HepG2 (cell line): Measurements from ENCODE around the gene FAIM2. TPM values are rescaled to one million over a fixed set of nuclear protein-coding genes. Genes with fewer than 3 reads are reported as not detected.
"Not testable (repeated sequence)": the region's sequence is repeated elsewhere in the genome, so short reads cannot be mapped to it uniquely, and the experiment has no call there.

ENCODE experiments used
- ATAC-seq: fragments of 200-7000 bp; cut with Tn5 transposase; 3 replicates; pipeline ENCODE4 v1.9.1; 2020; ENCODE audit warnings: mild to moderate bottlenecking, moderate library complexity
- BruUV-seq: library from RNA; stranded (reverse); fragments of 400-500 nt; replicated peaks from 2 replicates; lab custom pipeline; 2021; lab: Mats Ljungman, UMichigan
- CTCF ChIA-PET: fragments of 300-600 bp; formaldehyde crosslinking; extraction: SDS; loops from one replicate; lab custom pipeline; 2021; ENCODE audit warnings: low total read pairs, inconsistent platforms, low intra/inter-chr PET ratio; lab: Yijun Ruan, JAX
- POLR2A ChIA-PET: fragments of 350-600 bp; sonication (Branson Sonifier 250); formaldehyde crosslinking; loops from one replicate; lab custom pipeline; 2020; ENCODE audit warnings: antibody characterized with exemption, inconsistent platforms; lab: Yijun Ruan, JAX
- DNase-seq: peaks from one replicate; pipeline ENCODE4 v3.0.0-alpha.2; 2015; ENCODE audit warnings: low spot score
- FAIRE-seq: peaks from 3 replicates; lab custom pipeline; 2011; peaks lifted over from hg19 to GRCh38; lab: Jason Lieb, UNC
- H2AFZ ChIP-seq: one replicate; pipeline ENCODE4 v1.6.1; 2011; ENCODE audit warnings: low read length, inconsistent platforms
- H3K27ac ChIP-seq: fragments of 300-600 bp; 3 replicates; pipeline ENCODE4 v1.8.0; 2011; ENCODE audit warnings: mixed run types, mild to moderate bottlenecking, mixed read lengths, low read length, inconsistent platforms; ENCODE audit not compliant: insufficient read depth; ENCODE audit errors: extremely low read length
- H3K27me3 ChIP-seq, 2 experiments: fragments of 200-600 bp in 1 of 2; 2 replicates in 1 of 2; 3 replicates in 1 of 2; pipeline versions ENCODE4 v1.6.0 to v1.8.0; 2011; ENCODE audit warnings: low read length in 2 of 2, mild to moderate bottlenecking in 2 of 2, moderate library complexity in 2 of 2, inconsistent platforms in 1 of 2; ENCODE audit not compliant: insufficient read depth in 2 of 2, control insufficient read depth in 1 of 2
- H3K36me3 ChIP-seq, 2 experiments: fragments of 200-600 bp in 1 of 2; replicated peaks in 1 of 2; 2 replicates in 1 of 2; 3 replicates in 1 of 2; pipeline versions ENCODE4 v1.5.1 to v1.8.0; 2011; ENCODE audit warnings: low read length in 2 of 2, inconsistent platforms in 1 of 2; ENCODE audit not compliant: insufficient read depth in 2 of 2, control insufficient read depth in 1 of 2
- H3K4me1 ChIP-seq: 2 replicates; pipeline ENCODE4 v1.5.1; 2012; ENCODE audit warnings: low read length, inconsistent platforms; ENCODE audit not compliant: insufficient read depth
- H3K4me2 ChIP-seq: 2 replicates; pipeline ENCODE4 v1.6.0; 2011; ENCODE audit warnings: low read depth, low read length, inconsistent platforms
- H3K4me3 ChIP-seq, 3 experiments: fragments of 200-600 bp in 1 of 3; sonication (generic), shearing (Covaris generic) in 1 of 3; replicated peaks in 1 of 3; 2 replicates each; pipeline ENCODE4 v1.5.1; 2011 to 2016; ENCODE audit warnings: low read length in 3 of 3, inconsistent platforms in 2 of 3, low read depth in 2 of 3, mild to moderate bottlenecking in 2 of 3, control low read depth in 1 of 3, mixed read lengths in 1 of 3; ENCODE audit not compliant: insufficient read depth in 1 of 3
- H3K79me2 ChIP-seq: one replicate; pipeline ENCODE4 v1.6.1; 2011; ENCODE audit warnings: low read length, inconsistent platforms; ENCODE audit not compliant: insufficient read depth
- H3K9ac ChIP-seq: 2 replicates; pipeline ENCODE4 v1.6.0; 2011; ENCODE audit warnings: mild to moderate bottlenecking, low read depth, low read length, inconsistent platforms; ENCODE audit not compliant: insufficient read depth
- H3K9me3 ChIP-seq: 2 replicates; pipeline ENCODE4 v1.5.1; 2012; ENCODE audit warnings: mild to moderate bottlenecking, low read length
- H4K20me1 ChIP-seq: 2 replicates; pipeline ENCODE4 v1.6.0; 2011; ENCODE audit warnings: inconsistent platforms, mild to moderate bottlenecking, low read length, moderate library complexity; ENCODE audit not compliant: insufficient read depth
- NR2F2 ChIP-seq: IDR thresholded peaks from 2 replicates; pipeline ENCODE4 v1.6.1; 2012; ENCODE audit warnings: low read depth, inconsistent platforms, borderline replicate concordance
- ZNF296 ChIP-seq: sonication (generic); formaldehyde crosslinking; conservative IDR thresholded peaks from 2 replicates; pipeline ENCODE4 v1.5.0; 2020; ENCODE audit warnings: mild to moderate bottlenecking, missing genetic modification reagents
- ZNF3 ChIP-seq: IDR thresholded peaks from 2 replicates; pipeline ENCODE4 v1.7.0; 2017; ENCODE audit warnings: inconsistent platforms
- whole genome bisulfite sequencing: methylation state at CpG from one replicate; pipeline ENCODE4 v1.1.6; 2017; ENCODE audit warnings: low lambda C conversion rate; 5-methylcytosine and 5-hydroxymethylcytosine counted together
- in situ Hi-C: cut with HindIII; loops from 2 replicates; pipeline ENCODE4 v1.10.0; 2017; ENCODE audit warnings: low pct_unique_long_range_greater_than_20kb; ENCODE audit not compliant: extremely low pct_ligation_motif_present
- intact Hi-C: fragments of 100-400 bp; cut with micrococcal nuclease; formaldehyde crosslinking; loops from one replicate; pipeline ENCODE4 v1.10.0; 2022; ENCODE audit not compliant: unreplicated experiment
- polyA plus RNA-seq, 8 experiments: library from polyadenylated mRNA; depleted of rRNA in 3 of 8; stranded (reverse) in 7 of 8; unstranded in 1 of 8; fragments of >200 nt; fragmentation: Illumina TruSeq in 4 of 8; extraction: Trizol in 4 of 8; gene quantifications; 2 replicates each; pipeline versions ENCODE4 v1.2.1 to v1.2.3, GENCODE V29; 2011 to 2016; ENCODE audit warnings: low read depth in 4 of 8, missing spikeins in 1 of 8, mixed read lengths in 1 of 8; ENCODE audit not compliant: insufficient read depth in 1 of 8
- total RNA-seq, 5 experiments: library from RNA; depleted of rRNA; stranded (reverse); fragments of >200 nt; fragmentation: Illumina TruSeq; extraction: Trizol; gene quantifications; 2 replicates each; pipeline ENCODE4 v1.2.3, GENCODE V29; 2016; ENCODE audit warnings: low read depth in 1 of 5
- TF ChIP-seq, protein P1 (sequence below): sonication (generic); formaldehyde crosslinking; IDR thresholded peaks from 2 replicates; pipeline ENCODE4 v1.8.1; 2023; ENCODE audit warnings: missing genetic modification reagents, inconsistent platforms, borderline replicate concordance

Gene FAIM2
- total and polyA plus RNA-seq, 2 of the 13 experiments (the other 11 are each of a cell fraction or from before 2014, with no cell fraction given), result not detected

DNA sequence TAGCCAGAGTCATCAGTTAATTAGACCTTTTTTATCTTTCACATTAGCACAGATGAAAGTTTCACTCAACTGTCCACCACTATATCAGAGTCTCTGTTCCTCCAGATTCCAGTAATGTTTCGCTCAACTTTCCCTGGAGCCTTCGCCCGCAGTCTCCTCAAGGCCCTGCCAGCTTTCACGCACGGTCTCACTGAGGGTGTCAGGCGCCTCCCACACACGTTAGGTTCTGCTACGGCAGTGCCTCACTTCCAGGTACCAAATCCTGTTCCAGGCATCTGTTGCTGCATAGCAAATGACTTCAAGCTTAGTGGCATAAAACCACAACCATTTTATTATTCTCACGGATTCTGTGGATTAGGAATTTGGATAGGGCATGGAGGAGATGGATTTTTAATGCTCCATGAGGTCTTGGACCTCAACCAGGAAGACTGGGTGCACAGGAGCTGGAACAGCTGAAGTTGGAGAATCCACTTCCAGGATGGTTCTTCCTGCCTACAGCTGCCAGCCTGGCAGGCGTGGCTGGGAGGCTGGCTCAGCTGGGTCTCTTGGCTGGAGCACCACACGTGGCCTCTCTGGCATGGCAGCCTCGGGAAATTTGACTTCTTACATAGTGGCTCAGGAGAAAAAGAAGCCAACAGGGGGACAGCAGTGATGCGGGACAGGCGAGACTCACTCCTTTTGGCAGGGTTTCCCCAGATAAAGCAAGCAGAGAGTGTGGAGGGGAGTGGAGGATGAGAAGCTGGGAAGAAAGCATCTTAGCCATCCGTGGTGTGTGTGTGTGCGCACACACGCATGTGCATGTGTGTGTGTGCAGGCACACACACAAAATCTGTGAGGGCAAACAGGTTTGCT, 39.5 kb downstream of the FAIM2 start:
- ChIA-PET CTCF (no interaction called here), POLR2A (no interaction called here)
- in situ Hi-C loops, result loop anchor here (10.0 kb wide), 1 partner anchor 191 kb away; the partner anchor contains the start of gene ASIC1
- WGBS, result 63% methylated on average over 14 of the region's 17 CpGs
- H3K4me3 ChIP-seq, result no peak overlapping the region
- H3K27ac ChIP-seq, result no peak overlapping the region
- no peak overlapping the region for H3K9ac ChIP-seq
- no TSS peak for BruUV-seq
- H2AFZ ChIP-seq, result no peak overlapping the region
- H3K27me3 ChIP-seq, result peaks cover 2 to 22% of the 10 kb centered on the region in 2 experiments; a peak in 3 of 5 replicates
- peaks cover 34% of the 10 kb centered on the region for H3K4me1 ChIP-seq
- H3K4me2 ChIP-seq, result no peak overlapping the region
- intact Hi-C loops, result loop anchor here (10.0 kb wide), 1 partner anchor 81 kb away; no protein-coding TSS in a partner anchor
- H3K36me3 ChIP-seq, result no peaks in the 10 kb centered on the region
- ATAC-seq (no peak), DNase-seq (no peak), FAIRE-seq (no peak)
- H3K9me3 ChIP-seq, result no peaks in the 10 kb centered on the region
- no peaks in the 10 kb centered on the region for H4K20me1 ChIP-seq
- no peaks in the 10 kb centered on the region for H3K79me2 ChIP-seq
- no peak for TF ChIP-seq NR2F2
- no peak for TF ChIP-seq ZNF3
- TF ChIP-seq ZNF296 (CRISPR knock-in tag), result no peak
- TF ChIP-seq, protein P1, sequence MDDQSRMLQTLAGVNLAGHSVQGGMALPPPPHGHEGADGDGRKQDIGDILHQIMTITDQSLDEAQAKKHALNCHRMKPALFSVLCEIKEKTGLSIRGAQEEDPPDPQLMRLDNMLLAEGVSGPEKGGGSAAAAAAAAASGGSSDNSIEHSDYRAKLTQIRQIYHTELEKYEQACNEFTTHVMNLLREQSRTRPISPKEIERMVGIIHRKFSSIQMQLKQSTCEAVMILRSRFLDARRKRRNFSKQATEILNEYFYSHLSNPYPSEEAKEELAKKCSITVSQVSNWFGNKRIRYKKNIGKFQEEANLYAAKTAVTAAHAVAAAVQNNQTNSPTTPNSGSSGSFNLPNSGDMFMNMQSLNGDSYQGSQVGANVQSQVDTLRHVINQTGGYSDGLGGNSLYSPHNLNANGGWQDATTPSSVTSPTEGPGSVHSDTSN (CRISPR knock-in tag), result no peak

DNA sequence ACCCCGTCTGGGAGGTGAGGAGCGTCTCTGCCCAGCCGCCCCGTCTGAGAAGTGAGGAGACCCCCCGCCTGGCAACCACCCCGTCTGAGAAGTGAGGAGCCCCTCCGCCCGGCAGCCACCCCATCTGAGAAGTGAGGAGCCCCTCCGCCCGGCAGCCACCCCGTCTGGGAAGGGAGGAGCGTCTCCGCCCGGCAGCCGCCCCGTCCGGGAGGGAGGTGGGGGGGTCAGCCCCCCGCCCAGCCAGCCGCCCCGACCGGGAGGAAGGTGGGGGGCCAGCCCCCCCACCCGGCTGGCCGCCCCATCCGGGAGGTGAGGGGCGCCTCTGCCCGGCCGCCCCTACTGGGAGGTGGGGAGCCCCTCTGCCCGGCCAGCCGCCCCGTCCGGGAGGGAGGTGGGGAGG, 42.8 kb downstream of the FAIM2 start:
- peaks cover 11% of the 10 kb centered on the region for H3K4me1 ChIP-seq
- ATAC-seq, H2AFZ ChIP-seq, H3K79me2 ChIP-seq, BruUV-seq, H3K4me2 ChIP-seq, H3K27ac ChIP-seq, H3K9ac ChIP-seq, H4K20me1 ChIP-seq, CTCF ChIA-PET, H3K36me3 ChIP-seq, FAIRE-seq, H3K9me3 ChIP-seq, DNase-seq, H3K4me3 ChIP-seq, POLR2A ChIA-PET, H3K27me3 ChIP-seq: not testable (repeated sequence)
- in situ Hi-C loops (loop anchor here (10.0 kb wide), 1 partner anchor 194 kb away; the partner anchor contains the start of gene ASIC1), intact Hi-C loops (loop anchor here (10.0 kb wide), 1 partner anchor 84 kb away; no protein-coding TSS in a partner anchor)
- 80% methylated on average over 4 of the region's 31 CpGs for WGBS

DNA sequence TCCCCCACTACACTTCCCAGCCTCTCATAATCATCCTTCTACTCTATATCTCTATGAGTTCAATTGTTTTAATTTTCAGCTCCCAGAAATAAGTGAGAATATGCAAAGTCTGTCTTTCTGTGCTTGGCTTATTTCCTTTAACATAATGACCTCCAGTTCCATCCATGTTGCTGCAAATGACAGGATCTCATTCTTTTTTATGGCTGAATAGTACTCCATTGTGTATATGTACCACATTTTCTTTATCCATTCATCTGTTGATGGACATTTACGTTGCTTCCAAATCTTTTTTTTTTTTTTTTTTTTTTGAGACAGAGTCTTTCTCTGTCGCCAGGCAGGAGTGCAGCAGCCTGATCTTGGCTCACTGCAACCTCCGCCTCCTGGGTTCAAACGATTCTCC, 47.8 kb downstream of the FAIM2 start:
- 57% methylated on average over 4 of the region's 4 CpGs for WGBS
- H4K20me1 ChIP-seq, H3K27me3 ChIP-seq, H2AFZ ChIP-seq, H3K79me2 ChIP-seq, H3K4me2 ChIP-seq, in situ Hi-C loops, intact Hi-C loops, ATAC-seq, H3K9ac ChIP-seq, H3K27ac ChIP-seq, CTCF ChIA-PET, BruUV-seq, H3K9me3 ChIP-seq, H3K4me1 ChIP-seq, H3K4me3 ChIP-seq, DNase-seq, FAIRE-seq, H3K36me3 ChIP-seq: not testable (repeated sequence)
- POLR2A ChIA-PET, result interaction anchor here (1.5 kb wide), 1 partner anchor 13 kb away, joined by 4 read pairs; the partner anchor contains the start of gene BCDIN3D
